Pancreas (tissue), 10 donors: Measurements from ENCODE around the gene ETV3. TPM values are rescaled to one million over a fixed set of nuclear protein-coding genes. Genes with fewer than 3 reads are reported as not detected.
A peak's percentile ranks its signal among the peaks of the same experiment; 100 is the strongest.

Experiments used
- ATAC-seq, 4 donors: fragments of 200-7000 bp; cut with Tn5 transposase; one replicate each; pipeline versions ENCODE4 v1.8.0 to v1.9.1; 2020; ENCODE audit warnings: mild to moderate bottlenecking in 4 of 4, moderate library complexity in 4 of 4
- DNase-seq, 6 donors: peaks; one replicate each; pipeline ENCODE4 v3.0.0-alpha.2; 2020
- FAIRE-seq: peaks from 2 replicates; lab custom pipeline; 2012; peaks lifted over from hg19 to GRCh38; lab: Jason Lieb, UNC
- H3K27ac ChIP-seq, 4 donors: fragments of 200-600 bp; sonication (generic); 1 replicate in 3 of 4; 2 replicates in 1 of 4; pipeline versions ENCODE4 v1.5.0 to v1.8.0; 2020
- H3K27me3 ChIP-seq, 4 donors: fragments of 200-600 bp; one replicate each; pipeline ENCODE4 v1.8.0; 2021
- H3K36me3 ChIP-seq, 3 donors: fragments of 200-600 bp; sonication (generic) in 1 of 3; one replicate each; pipeline versions ENCODE4 v1.5.0 to v1.8.0; 2020 to 2021
- H3K4me1 ChIP-seq, 3 donors: fragments of 200-600 bp; one replicate each; pipeline ENCODE4 v1.8.0; 2021
- H3K4me3 ChIP-seq, 4 donors: fragments of 200-600 bp; sonication (generic) in 2 of 4; one replicate each; pipeline versions ENCODE4 v1.5.0 to v1.8.0; 2020 to 2021
- H3K9me3 ChIP-seq, 4 donors: fragments of 200-600 bp; one replicate each; pipeline ENCODE4 v1.8.0; 2021
- WGBS, 2 donors: extraction: QIAGEN DNeasy Blood & Tissue Kit; methylation state at CpG; one replicate each; pipeline ENCODE4 v1.1.7; 2013; 5-methylcytosine and 5-hydroxymethylcytosine counted together
- intact Hi-C, 3 donors: fragments of 100-400 bp; cut with DNase I; formaldehyde crosslinking; loops; one replicate each; pipeline versions ENCODE4 v1.11.1 to v1.14.2; 2022
- polyA plus RNA-seq, 2 donors: library from polyadenylated mRNA; stranded (reverse); fragments of 200-250 nt; gene quantifications; one replicate each; pipeline ENCODE4 v1.2.3, GENCODE V29; 2013
- total RNA-seq, 6 donors: library from RNA; stranded (reverse); fragmentation: NEBNext Ultra II Directional in 4 of 6; extraction: Animal tissue kit (Norgen Biotek cat#: 25700) in 4 of 6; gene quantifications; one replicate each; pipeline versions ENCODE4 v1.2.1 to v1.2.4, GENCODE V29; 2021 to 2023
- TF ChIP-seq, protein P1 (sequence below), 4 donors: fragments of 200-600 bp; sonication (generic) in 3 of 4; IDR thresholded peaks; one replicate each; pipeline versions ENCODE4 v1.5.0 to v1.8.0; 2021; ENCODE audit warnings: antibody characterized with exemption in 4 of 4
- donor health status: healthy with polysubstance abuse.
- donor health status: DM: no; HTN: no; CAD: no; lungs with moderate emphysema.
- donor health status: DM: no; HTN: no; CAD: no.
- donor health status: control.
- donor health status: control.
- donor health status: Bipolar disorder and iron deficiency.
- donor health status: DM: yes; HTN: yes; CAD: no.
- donor health status: DM: no; HTN: no; CAD: no.
- donor health status: DM: no; HTN: no; CAD: no.
- donor health status: DM: yes; HTN: yes; CAD: no.

Gene ETV3
- total and polyA plus RNA-seq, 8 donors = 2.9 to 12.9 (median 7.3) TPM

DNA sequence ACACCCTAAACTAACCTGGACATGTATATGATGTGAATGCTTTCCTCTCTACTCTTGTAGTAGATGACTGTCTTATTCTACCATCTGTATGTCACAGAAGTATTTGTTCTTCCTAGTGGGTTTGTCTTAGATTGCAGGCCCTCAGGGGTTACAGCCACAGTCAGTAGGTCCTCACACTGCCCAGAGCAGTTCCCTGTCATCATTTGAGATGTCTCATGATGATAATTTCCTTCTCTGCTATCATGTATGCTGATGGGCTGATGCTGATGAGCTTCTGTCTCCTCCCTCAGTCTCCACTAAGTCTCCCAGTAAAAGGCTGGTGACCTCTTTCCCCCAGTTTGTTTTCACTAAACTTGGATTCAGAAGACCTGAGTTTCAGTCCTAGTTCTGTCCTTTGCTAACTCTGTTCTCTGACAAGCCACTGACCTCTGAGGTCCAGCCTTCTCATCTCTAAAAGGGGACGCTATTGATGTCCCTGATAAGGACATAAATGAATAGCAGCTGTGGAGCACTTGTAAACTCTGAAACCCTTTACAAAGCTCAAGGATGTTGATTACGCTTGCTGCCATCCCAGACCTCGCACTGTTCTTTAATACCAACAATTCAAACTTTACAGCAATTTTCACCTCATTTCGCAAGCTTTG is 3.1 kb upstream of the ETV3 start:
- DNase-seq (no peak), FAIRE-seq (no peak), ATAC-seq (no peak)
- Histone ChIP-seq H3K4me3 (no peak overlapping the region), H3K27me3 (no peaks in the 10 kb centered on the region), H3K36me3 (no peaks in the 10 kb centered on the region), H3K4me1 (peaks cover 3 to 12% (median 8%) of the 10 kb centered on the region in 3 donors), H3K27ac (no peak overlapping the region), H3K9me3 (no peaks in the 10 kb centered on the region)
- TF ChIP-seq, protein P1, sequence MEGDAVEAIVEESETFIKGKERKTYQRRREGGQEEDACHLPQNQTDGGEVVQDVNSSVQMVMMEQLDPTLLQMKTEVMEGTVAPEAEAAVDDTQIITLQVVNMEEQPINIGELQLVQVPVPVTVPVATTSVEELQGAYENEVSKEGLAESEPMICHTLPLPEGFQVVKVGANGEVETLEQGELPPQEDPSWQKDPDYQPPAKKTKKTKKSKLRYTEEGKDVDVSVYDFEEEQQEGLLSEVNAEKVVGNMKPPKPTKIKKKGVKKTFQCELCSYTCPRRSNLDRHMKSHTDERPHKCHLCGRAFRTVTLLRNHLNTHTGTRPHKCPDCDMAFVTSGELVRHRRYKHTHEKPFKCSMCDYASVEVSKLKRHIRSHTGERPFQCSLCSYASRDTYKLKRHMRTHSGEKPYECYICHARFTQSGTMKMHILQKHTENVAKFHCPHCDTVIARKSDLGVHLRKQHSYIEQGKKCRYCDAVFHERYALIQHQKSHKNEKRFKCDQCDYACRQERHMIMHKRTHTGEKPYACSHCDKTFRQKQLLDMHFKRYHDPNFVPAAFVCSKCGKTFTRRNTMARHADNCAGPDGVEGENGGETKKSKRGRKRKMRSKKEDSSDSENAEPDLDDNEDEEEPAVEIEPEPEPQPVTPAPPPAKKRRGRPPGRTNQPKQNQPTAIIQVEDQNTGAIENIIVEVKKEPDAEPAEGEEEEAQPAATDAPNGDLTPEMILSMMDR (IDR thresholded peaks at IDR 0.05) = no peak
- WGBS, 2 donors = 75 to 77% methylated on average over 4 of the region's 4 CpGs
- intact Hi-C loops = no loop called here

DNA sequence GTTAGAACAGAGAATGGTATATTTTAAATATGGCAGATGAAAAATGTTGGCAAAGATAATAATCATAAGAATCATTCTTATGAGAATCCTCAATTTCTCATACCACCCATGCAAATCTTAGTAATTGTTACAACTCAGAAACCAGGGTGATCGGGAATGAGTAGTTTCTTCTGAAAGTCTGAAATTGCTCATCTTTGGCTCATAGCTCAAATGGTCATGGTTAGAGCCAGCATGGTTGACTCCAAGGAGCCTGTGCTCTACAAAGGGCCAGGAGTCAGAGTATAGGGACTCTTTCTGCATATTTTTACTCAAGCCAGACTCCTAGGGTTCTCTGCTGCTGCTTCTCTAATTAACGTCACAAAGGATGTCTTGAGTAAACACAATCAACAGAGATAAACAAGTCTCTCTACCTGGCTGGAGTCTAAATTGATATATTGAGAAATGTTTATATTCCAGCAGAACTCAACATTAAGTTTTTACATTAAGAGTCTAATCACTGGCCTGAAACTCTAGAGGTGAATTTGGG is 1.9 kb upstream of the ETV3 start:
- WGBS, 2 donors = 50 to 59% methylated on average over 2 of the region's 2 CpGs
- DNase-seq (no peak), ATAC-seq (no peak), FAIRE-seq (no peak)
- TF ChIP-seq, protein P1 (IDR thresholded peaks at IDR 0.05) = no peak
- H3K9me3 ChIP-seq = no peaks in the 10 kb centered on the region
- peaks cover under 1 to 1% (median 1%) of the 10 kb centered on the region in 3 donors for H3K36me3 ChIP-seq
- H3K27ac ChIP-seq = no peak overlapping the region
- H3K27me3 ChIP-seq = no peaks in the 10 kb centered on the region
- H3K4me3 ChIP-seq = no peak overlapping the region
- H3K4me1 ChIP-seq = peaks cover 3 to 19% (median 14%) of the 10 kb centered on the region in 3 donors
- intact Hi-C loops = no loop called here

DNA sequence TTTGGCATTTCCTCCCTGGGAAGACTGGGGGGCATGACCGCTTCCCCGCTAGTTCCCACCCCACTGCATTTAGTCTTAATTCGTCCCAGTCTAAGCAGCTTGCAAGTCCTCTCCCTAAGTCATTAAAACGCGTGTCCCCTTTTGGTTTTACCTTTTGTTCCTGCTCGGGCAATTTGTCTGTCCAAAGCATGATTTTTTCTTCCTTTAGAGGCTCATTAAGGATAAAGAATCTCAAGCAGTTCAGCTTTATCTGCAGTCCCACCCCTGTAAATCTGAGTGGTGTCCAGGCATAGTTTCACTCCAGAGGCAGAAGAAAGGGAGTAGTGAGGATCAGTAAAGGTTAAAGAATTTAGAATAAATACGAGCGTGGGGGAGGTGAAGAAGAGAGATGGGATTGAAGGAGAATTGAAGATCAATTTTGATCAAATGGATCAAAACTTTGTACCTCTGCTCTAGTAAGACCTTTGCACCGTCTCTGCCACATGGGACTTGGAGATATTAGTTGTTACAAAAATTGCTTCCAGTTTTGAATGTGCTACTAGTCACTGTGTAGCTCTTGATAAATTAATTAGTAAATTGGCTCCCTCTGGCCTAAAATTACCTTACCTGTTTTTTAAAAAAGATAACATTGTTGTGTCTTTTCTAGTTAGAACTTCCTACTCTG is 989 bp upstream of the ETV3 start:
- no peak for FAIRE-seq
- 26 to 27% methylated on average over 9 of the region's 9 CpGs for WGBS, 2 donors
- DNase-seq = no peak
- TF ChIP-seq, protein P1 (IDR thresholded peaks at IDR 0.05) = no peak
- Histone ChIP-seq H3K36me3 (peaks cover 5 to 10% (median 7%) of the 10 kb centered on the region in 3 donors), H3K27me3 (no peaks in the 10 kb centered on the region), H3K4me1 (peaks cover 3 to 19% (median 14%) of the 10 kb centered on the region in 3 donors), H3K27ac (peak overlapping the region; percentile 84 to 96 (median 92)), H3K9me3 (no peaks in the 10 kb centered on the region), H3K4me3 (peak overlapping the region in 3 of 4 donors; percentile 66 to 97 (median 73))
- intact Hi-C loops = no loop called here
- ATAC-seq = no peak

DNA sequence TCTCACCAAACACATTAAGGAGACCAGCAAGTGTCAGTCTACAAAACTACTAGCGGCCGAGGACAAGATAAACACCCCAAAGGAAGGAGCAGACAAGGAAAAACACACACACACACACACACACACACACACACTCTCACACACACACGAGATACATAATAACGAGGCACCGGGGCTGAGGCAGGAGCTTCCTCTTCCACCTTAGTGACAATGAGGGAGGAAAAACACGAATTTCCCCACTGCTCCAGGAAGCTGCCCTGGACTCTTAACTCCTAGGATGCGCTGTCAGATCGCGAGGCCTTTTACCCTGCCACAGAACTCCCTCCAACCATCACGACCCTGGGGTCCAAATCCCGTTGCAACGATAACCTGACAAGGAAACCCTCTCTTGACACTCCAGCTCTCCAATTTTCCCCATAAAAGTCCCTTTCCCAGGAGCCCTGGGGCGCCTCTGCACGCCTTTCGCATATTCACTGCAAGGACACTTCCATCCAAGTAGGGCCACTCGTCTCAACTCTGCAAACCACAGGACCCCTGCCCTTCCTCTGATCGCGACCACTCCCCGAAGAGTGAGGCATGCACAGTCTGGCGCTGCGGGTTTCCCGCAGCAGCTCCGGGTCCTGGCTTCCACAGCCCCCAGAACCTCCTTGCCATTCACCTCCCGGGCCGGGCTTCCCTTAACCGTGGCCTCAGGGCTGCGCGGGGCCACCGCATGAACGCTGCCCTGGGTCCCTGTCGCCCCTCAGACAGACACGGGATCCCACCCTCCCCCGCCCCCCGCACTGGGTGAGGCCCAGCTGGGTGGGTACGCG is 581 bp downstream of the ETV3 start:
- 0 to 1% methylated on average over 26 to 36 of the region's 36 CpGs for WGBS, 2 donors
- Histone ChIP-seq H3K4me3 (peak overlapping the region; percentile 66 to 97 (median 80)), H3K27me3 (no peaks in the 10 kb centered on the region), H3K27ac (peak overlapping the region; percentile 84 to 96 (median 92)), H3K4me1 (peaks cover 3 to 19% (median 14%) of the 10 kb centered on the region in 3 donors), H3K9me3 (no peaks in the 10 kb centered on the region), H3K36me3 (peaks cover 5 to 24% (median 7%) of the 10 kb centered on the region in 3 donors)
- intact Hi-C loops = no loop called here
- peak; percentile 0 to 25 (median 14) for ATAC-seq
- no peak for FAIRE-seq
- no peak for DNase-seq
- TF ChIP-seq, protein P1 (IDR thresholded peaks at IDR 0.05) = no peak
